ENCODE results near the gene FOXK1. TPM values are rescaled to one million over a fixed set of nuclear protein-coding genes. Genes with fewer than 3 reads are reported as not detected.

FOXK1 gene
- total and polyA plus RNA-seq, 2 of the 13 experiments (the other 11 are each of a cell fraction or from before 2014, with no cell fraction given): 4.6 to 8.8 TPM

- TF ChIP-seq ZNF329 (CRISPR knock-in tag; IDR thresholded peaks at IDR 0.05; ENCODE audit: low read depth) (peak; percentile 96), SRF (IDR thresholded peaks at IDR 0.05; ENCODE audit: low read depth, low read length) (no peak), ATF2 (CRISPR knock-in tag; IDR thresholded peaks at IDR 0.05) (no peak; the same call in none of the 2 replicates), ZBTB20 (CRISPR knock-in tag; IDR thresholded peaks at IDR 0.05; ENCODE audit: borderline replicate concordance, low read depth) (0 out of 2 replicates have a peak, but pooled peaks have one; percentile 16), PRDM4 (CRISPR knock-in tag; IDR thresholded peaks at IDR 0.05; ENCODE audit: borderline replicate concordance) (no peak), ZBTB10 (CRISPR knock-in tag; IDR thresholded peaks at IDR 0.05; ENCODE audit: borderline replicate concordance) (no peak), ZNF605 (CRISPR knock-in tag; IDR thresholded peaks at IDR 0.05) (no peak; the same call in 1 of the 2 replicates), ZFP36 (IDR thresholded peaks at IDR 0.05; ENCODE audit: borderline replicate concordance, low read depth, low read length, partially characterized antibody) (no peak), IKZF1 (IDR thresholded peaks at IDR 0.05) (no peak), ZBTB44 (CRISPR knock-in tag; IDR thresholded peaks at IDR 0.05) (0 out of 2 replicates have a peak, but pooled peaks have one; percentile 29), CREM (IDR thresholded peaks at IDR 0.05) (no peak), CREM (CRISPR knock-in tag; IDR thresholded peaks at IDR 0.05) (no peak), ZNF780A (CRISPR knock-in tag; IDR thresholded peaks at IDR 0.05) (no peak; the same call in 1 of the 2 replicates), HMGXB4 (CRISPR knock-in tag; IDR thresholded peaks at IDR 0.05; ENCODE audit: borderline replicate concordance in 1 of 2, low read depth in 1 of 2) (peak; percentile 33 to 59; a peak in 3 of 4 replicates), JUN (CRISPR knock-in tag; IDR thresholded peaks at IDR 0.05) (no peak), ATF3 (CRISPR knock-in tag; IDR thresholded peaks at IDR 0.05) (no peak), WIZ (CRISPR knock-in tag; IDR thresholded peaks at IDR 0.05) (no peak), ZNF75D (CRISPR knock-in tag; IDR thresholded peaks at IDR 0.05; ENCODE audit: borderline replicate concordance) (no peak)
Observed at GRCh38 chr7:4641667-4642467, 40.2 kb upstream of the FOXK1 start (continued).

All from HepG2 (cell line).